Uterus (tissue), 2 donors: ENCODE results near the gene SNRPD3.
"Not testable (repeated sequence)": the region's sequence is repeated elsewhere in the genome, so short reads cannot be mapped to it uniquely, and the experiment has no call there.

Source experiments
- POLR2A ChIP-seq, 2 donors: fragments of 450-650 bp; IDR thresholded peaks; one replicate each; pipeline ENCODE4 v1.6.1; 2016; ENCODE audit warnings: antibody characterized with exemption in 2 of 2, mild to moderate bottlenecking in 1 of 2, moderate library complexity in 1 of 2
- TF ChIP-seq, protein P1 (sequence below), 4 experiments: fragments of 200-600 bp in 2 of 4; fragments of 450-650 bp in 2 of 4; sonication (generic) in 2 of 4; IDR thresholded peaks; one replicate each; pipeline ENCODE4 v1.5.1; 2016 to 2019; ENCODE audit warnings: antibody characterized with exemption in 4 of 4, mild to moderate bottlenecking in 2 of 4, moderate library complexity in 1 of 4

DNA sequence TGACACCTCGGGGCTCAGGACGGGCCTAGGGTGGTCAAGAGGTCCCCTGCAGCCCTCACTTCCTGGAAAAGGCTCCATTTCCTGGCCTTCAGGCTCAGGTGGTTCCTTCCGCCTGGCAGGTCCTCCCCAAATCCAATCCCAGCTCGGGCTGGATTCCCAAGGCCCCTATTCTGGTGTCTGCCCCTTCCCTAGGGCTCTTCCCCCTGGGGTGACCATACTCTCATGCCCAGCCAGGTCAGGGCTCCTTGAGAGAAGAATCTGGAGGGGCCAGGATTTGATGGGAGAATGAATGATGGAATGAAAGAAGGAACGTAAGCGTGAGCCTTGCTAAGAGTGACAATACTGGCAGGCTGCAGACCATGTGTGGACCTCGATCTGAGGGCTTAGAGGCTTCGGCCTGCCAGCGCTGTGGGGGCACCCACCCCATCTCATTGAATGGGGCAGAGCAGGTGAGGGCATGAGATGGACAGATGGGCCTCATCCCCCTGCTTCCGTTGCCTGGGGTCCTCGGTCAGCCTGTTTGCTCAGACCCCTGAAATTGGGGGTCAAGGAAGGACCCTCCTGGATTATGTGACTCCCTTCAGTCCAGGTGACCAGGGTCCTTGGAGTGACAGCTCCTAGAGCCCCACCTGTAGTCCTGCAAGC is 46.4 kb downstream of the SNRPD3 start:
- TF ChIP-seq, protein P1, sequence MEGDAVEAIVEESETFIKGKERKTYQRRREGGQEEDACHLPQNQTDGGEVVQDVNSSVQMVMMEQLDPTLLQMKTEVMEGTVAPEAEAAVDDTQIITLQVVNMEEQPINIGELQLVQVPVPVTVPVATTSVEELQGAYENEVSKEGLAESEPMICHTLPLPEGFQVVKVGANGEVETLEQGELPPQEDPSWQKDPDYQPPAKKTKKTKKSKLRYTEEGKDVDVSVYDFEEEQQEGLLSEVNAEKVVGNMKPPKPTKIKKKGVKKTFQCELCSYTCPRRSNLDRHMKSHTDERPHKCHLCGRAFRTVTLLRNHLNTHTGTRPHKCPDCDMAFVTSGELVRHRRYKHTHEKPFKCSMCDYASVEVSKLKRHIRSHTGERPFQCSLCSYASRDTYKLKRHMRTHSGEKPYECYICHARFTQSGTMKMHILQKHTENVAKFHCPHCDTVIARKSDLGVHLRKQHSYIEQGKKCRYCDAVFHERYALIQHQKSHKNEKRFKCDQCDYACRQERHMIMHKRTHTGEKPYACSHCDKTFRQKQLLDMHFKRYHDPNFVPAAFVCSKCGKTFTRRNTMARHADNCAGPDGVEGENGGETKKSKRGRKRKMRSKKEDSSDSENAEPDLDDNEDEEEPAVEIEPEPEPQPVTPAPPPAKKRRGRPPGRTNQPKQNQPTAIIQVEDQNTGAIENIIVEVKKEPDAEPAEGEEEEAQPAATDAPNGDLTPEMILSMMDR (IDR thresholded peaks at IDR 0.05), result not testable (repeated sequence)
- TF ChIP-seq POLR2A (IDR thresholded peaks at IDR 0.05), result not testable (repeated sequence)
